Stomach (tissue), 9 donors: Measurements from ENCODE around the gene TWF1. TPM values are rescaled to one million over a fixed set of nuclear protein-coding genes. Genes with fewer than 3 reads are reported as not detected.
"Not testable (repeated sequence)": the region's sequence is repeated elsewhere in the genome, so short reads cannot be mapped to it uniquely, and the experiment has no call there.

Experiments used
- DNase-seq, 2 donors: peaks; one replicate each; pipeline versions ENCODE4 v3.0.0 to v3.0.0-alpha.2; 2013 to 2019
- H3K27ac ChIP-seq, 5 donors: fragments of 200-600 bp in 4 of 5; sonication (generic) in 4 of 5; one replicate each; pipeline ENCODE4 v1.5.1; 2013 to 2019; ENCODE audit warnings: mild to moderate bottlenecking in 1 of 5, moderate library complexity in 1 of 5
- H3K27me3 ChIP-seq, 3 donors: fragments of 200-600 bp; sonication (generic); one replicate each; pipeline ENCODE4 v1.5.1; 2017 to 2019; ENCODE audit warnings: mixed run types in 1 of 3
- H3K36me3 ChIP-seq, 4 donors: fragments of 200-600 bp; sonication (generic); 1 replicate in 3 of 4; 2 replicates in 1 of 4; pipeline ENCODE4 v1.5.1; 2016 to 2019
- H3K4me1 ChIP-seq, 4 donors: fragments of 200-600 bp; sonication (generic); one replicate each; pipeline ENCODE4 v1.5.1; 2016 to 2019
- H3K4me3 ChIP-seq, 4 donors: fragments of 200-600 bp; sonication (generic) in 3 of 4; one replicate each; pipeline ENCODE4 v1.5.1; 2016 to 2019; ENCODE audit warnings: mild to moderate bottlenecking in 1 of 4
- H3K9me3 ChIP-seq, 4 donors: fragments of 200-600 bp; sonication (generic); one replicate each; pipeline ENCODE4 v1.5.1; 2016 to 2019
- CTCF ChIP-seq, 7 experiments: fragments of 450-650 bp in 4 of 7; fragments of 200-600 bp in 3 of 7; sonication (generic) in 3 of 7; IDR thresholded peaks; one replicate each; pipeline ENCODE4 v1.5.1; 2016 to 2019; ENCODE audit warnings: antibody characterized with exemption in 7 of 7, control low read depth in 2 of 7, mild to moderate bottlenecking in 1 of 7
- EP300 ChIP-seq: sonication (generic); formaldehyde crosslinking; IDR thresholded peaks from one replicate; pipeline ENCODE4 v1.6.1; 2017; ENCODE audit warnings: antibody characterized with exemption
- POLR2A ChIP-seq, 4 donors: fragments of 450-650 bp; IDR thresholded peaks; one replicate each; pipeline ENCODE4 v1.6.1; 2016; ENCODE audit warnings: antibody characterized with exemption in 4 of 4, control low read depth in 2 of 4, mild to moderate bottlenecking in 1 of 4, moderate library complexity in 1 of 4
- POLR2AphosphoS5 ChIP-seq, 3 donors: sonication (generic); formaldehyde crosslinking; IDR thresholded peaks; one replicate each; pipeline ENCODE4 v1.6.1; 2016; ENCODE audit warnings: antibody characterized with exemption in 3 of 3
- WGBS, 5 donors: extraction: QIAGEN DNeasy Blood & Tissue Kit in 3 of 5; methylation state at CpG; one replicate each; pipeline versions ENCODE4 v1.1.5 to v1.1.7; 2013 to 2018; 5-methylcytosine and 5-hydroxymethylcytosine counted together
- intact Hi-C: fragments of 100-400 bp; cut with DNase I; formaldehyde crosslinking; loops from one replicate; pipeline ENCODE4 v1.15.1; 2023; ENCODE audit warnings: low total_unique reads
- polyA plus RNA-seq, 3 donors: library from polyadenylated mRNA; stranded (reverse); fragments of 200-250 nt; gene quantifications; one replicate each; pipeline ENCODE4 v1.2.3, GENCODE V29; 2013
- total RNA-seq, 5 donors: library from RNA; depleted of rRNA; stranded (reverse); fragments of >200 nt; gene quantifications; one replicate each; pipeline versions ENCODE4 v1.1.0 to v1.2.3, GENCODE V29; 2014 to 2016
- donor health status: healthy with polysubstance abuse.
- donor health status: Bipolar disorder and iron deficiency.
- donor health status: healthy.

The TWF1 gene
- total and polyA plus RNA-seq, 8 donors: 44.3 to 164 (median 71.7) TPM

- Histone ChIP-seq H3K4me1 (no peaks in the 10 kb centered on the region), H3K27me3 (no peaks in the 10 kb centered on the region), H3K27ac (no peak overlapping the region), H3K9me3 (peaks cover 0 to 7% (median 0%) of the 10 kb centered on the region in 4 donors), H3K36me3 (peaks cover 0 to 11% (median 5%) of the 10 kb centered on the region in 4 donors), H3K4me3 (no peak overlapping the region)
- no peak for DNase-seq
- WGBS, 5 donors: 71 to 85% (median 74%) methylated on average over 4 of the region's 4 CpGs
- TF ChIP-seq EP300 (no peak), POLR2A (IDR thresholded peaks at IDR 0.05) (no peak), CTCF (IDR thresholded peaks at IDR 0.05) (no peak), POLR2AphosphoS5 (IDR thresholded peaks at IDR 0.05) (no peak)
- intact Hi-C loops: no loop called here
Measured at GRCh38 chr12:43848226-43848507, 42.0 kb upstream of the TWF1 start.

GRCh38 chr12:43847425-43848225, 41.5 kb upstream of the TWF1 start:
- 79 to 96% (median 88%) methylated on average over 4 of the region's 4 CpGs for WGBS, 5 donors
- H3K27ac ChIP-seq, H3K27me3 ChIP-seq, DNase-seq, intact Hi-C loops, H3K4me1 ChIP-seq, H3K4me3 ChIP-seq, H3K9me3 ChIP-seq: not testable (repeated sequence)
- peaks cover 0 to 11% (median 5%) of the 10 kb centered on the region in 4 donors for H3K36me3 ChIP-seq

- Histone ChIP-seq H3K36me3 (peaks cover 0 to 7% (median 2%) of the 10 kb centered on the region in 4 donors), H3K4me1 (peaks cover 0 to 15% (median 10%) of the 10 kb centered on the region in 4 donors), H3K9me3 (no peaks in the 10 kb centered on the region), H3K27ac (no peak overlapping the region), H3K27me3 (no peaks in the 10 kb centered on the region), H3K4me3 (no peak overlapping the region)
- DNase-seq: no peak
- intact Hi-C loops: no loop called here
- 25 to 67% (median 42%) methylated on average over 1 of the region's 1 CpG for WGBS, 5 donors
- TF ChIP-seq CTCF (IDR thresholded peaks at IDR 0.05) (no peak), POLR2A (IDR thresholded peaks at IDR 0.05) (no peak), EP300 (no peak), POLR2AphosphoS5 (IDR thresholded peaks at IDR 0.05) (no peak)
Measured at GRCh38 chr12:43842259-43842658, 36.1 kb upstream of the TWF1 start.

- WGBS, 5 donors: 78 to 97% (median 94%) methylated on average over 3 of the region's 3 CpGs
Measured at GRCh38 chr12:43841253-43841652, 35.1 kb upstream of the TWF1 start.

More at GRCh38 chr12:43841253-43841652, 35.1 kb upstream of the TWF1 start:
- peaks cover 0 to 7% (median 2%) of the 10 kb centered on the region in 4 donors for H3K36me3 ChIP-seq
- TF ChIP-seq CTCF (IDR thresholded peaks at IDR 0.05) (no peak), POLR2A (IDR thresholded peaks at IDR 0.05) (no peak), EP300 (no peak), POLR2AphosphoS5 (IDR thresholded peaks at IDR 0.05) (no peak)
- H3K27me3 ChIP-seq: no peaks in the 10 kb centered on the region
- intact Hi-C loops: no loop called here
- no peak for DNase-seq
- peaks cover 0 to 22% (median 15%) of the 10 kb centered on the region in 4 donors for H3K4me1 ChIP-seq
- H3K27ac ChIP-seq: no peak overlapping the region
- no peaks in the 10 kb centered on the region for H3K9me3 ChIP-seq
- H3K4me3 ChIP-seq: no peak overlapping the region
